ENCODE results near the gene SNX8. TPM values are rescaled to one million over a fixed set of nuclear protein-coding genes. Genes with fewer than 3 reads are reported as not detected.
A peak's percentile ranks its signal among the peaks of the same experiment; 100 is the strongest.

Gene SNX8
- total and polyA plus RNA-seq, 2 of the 13 experiments (the other 11 are each of a cell fraction or from before 2014, with no cell fraction given), result 20.6 to 45.2 TPM

DNA sequence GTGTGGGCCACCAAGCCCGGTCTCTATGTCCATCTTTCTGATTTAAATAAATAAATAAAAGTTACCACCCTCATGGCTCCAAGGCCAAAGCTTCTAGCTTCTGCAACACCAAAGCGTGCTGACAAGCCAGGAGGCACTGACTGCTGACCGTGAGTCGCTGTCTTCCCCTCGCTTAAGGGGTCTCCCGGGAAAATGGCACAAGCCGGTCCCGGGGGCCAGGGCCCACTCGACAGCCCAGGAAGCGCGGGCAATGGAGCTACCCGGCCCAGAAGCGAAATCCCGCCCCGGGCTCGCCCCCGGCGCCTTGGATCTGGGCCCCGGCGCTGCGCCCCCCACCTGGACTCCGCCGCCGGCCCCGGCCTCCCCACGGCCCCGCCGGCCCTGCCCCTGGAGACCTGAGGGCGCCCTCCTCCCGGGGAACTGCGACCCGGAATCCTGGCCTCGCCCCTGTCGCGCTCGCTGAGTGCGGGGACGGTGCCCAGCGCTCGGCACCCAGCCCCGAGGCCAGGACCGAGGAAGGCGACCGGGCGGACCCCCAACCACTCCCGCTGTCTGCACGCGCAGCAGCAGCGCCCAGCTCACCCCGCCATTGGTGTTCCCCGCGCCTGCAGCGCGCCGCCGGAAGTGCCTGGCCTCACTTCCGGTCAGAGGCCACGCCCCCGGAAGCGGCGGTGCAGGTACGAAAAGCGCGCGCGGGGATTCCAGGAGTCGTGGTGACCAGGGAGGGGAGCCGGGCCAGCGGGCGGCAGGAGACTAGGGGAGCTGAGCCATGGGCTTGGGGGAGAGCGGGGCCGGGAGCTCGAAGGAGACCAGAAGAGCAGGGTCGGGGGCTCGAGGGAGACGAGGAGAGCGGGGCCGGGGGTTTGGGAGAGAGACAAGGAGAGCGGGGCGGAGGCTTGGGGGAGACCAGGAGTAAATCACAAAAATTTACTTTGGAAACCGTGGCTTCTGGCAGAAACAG is 72.4 kb downstream of the SNX8 start, which contains the start of the genes MRM2 and NUDT1 (continued):
- peak; percentile 83; the same call in 1 of the 2 replicates for TF ChIP-seq ZNF572 (CRISPR knock-in tag; IDR thresholded peaks at IDR 0.05)
- TF ChIP-seq ZNF251 (CRISPR knock-in tag; IDR thresholded peaks at IDR 0.05), result no peak
- TF ChIP-seq ZNF777 (CRISPR knock-in tag; IDR thresholded peaks at IDR 0.05), result no peak
- peak; percentile 100 for TF ChIP-seq GABPA (IDR thresholded peaks at IDR 0.05; ENCODE audit: low read depth, low read length)
- TF ChIP-seq GABPA (CRISPR knock-in tag; IDR thresholded peaks at IDR 0.05; ENCODE audit: low read depth), result peak; percentile 96
- no peak for TF ChIP-seq ZNF3 (CRISPR knock-in tag; IDR thresholded peaks at IDR 0.05)
- TF ChIP-seq, protein P1, sequence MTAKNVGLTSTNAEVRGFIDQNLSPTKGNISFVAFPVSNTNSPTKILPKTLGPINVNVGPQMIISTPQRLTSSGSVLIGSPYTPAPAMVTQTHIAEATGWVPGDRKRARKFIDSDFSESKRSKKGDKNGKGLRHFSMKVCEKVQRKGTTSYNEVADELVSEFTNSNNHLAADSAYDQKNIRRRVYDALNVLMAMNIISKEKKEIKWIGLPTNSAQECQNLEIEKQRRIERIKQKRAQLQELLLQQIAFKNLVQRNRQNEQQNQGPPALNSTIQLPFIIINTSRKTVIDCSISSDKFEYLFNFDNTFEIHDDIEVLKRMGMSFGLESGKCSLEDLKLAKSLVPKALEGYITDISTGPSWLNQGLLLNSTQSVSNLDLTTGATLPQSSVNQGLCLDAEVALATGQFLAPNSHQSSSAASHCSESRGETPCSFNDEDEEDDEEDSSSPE (CRISPR knock-in tag; IDR thresholded peaks at IDR 0.05), result peak; percentile 99
- TF ChIP-seq ZNF367 (CRISPR knock-in tag; IDR thresholded peaks at IDR 0.05; ENCODE audit: borderline replicate concordance), result no peak
- TF ChIP-seq, protein P2, sequence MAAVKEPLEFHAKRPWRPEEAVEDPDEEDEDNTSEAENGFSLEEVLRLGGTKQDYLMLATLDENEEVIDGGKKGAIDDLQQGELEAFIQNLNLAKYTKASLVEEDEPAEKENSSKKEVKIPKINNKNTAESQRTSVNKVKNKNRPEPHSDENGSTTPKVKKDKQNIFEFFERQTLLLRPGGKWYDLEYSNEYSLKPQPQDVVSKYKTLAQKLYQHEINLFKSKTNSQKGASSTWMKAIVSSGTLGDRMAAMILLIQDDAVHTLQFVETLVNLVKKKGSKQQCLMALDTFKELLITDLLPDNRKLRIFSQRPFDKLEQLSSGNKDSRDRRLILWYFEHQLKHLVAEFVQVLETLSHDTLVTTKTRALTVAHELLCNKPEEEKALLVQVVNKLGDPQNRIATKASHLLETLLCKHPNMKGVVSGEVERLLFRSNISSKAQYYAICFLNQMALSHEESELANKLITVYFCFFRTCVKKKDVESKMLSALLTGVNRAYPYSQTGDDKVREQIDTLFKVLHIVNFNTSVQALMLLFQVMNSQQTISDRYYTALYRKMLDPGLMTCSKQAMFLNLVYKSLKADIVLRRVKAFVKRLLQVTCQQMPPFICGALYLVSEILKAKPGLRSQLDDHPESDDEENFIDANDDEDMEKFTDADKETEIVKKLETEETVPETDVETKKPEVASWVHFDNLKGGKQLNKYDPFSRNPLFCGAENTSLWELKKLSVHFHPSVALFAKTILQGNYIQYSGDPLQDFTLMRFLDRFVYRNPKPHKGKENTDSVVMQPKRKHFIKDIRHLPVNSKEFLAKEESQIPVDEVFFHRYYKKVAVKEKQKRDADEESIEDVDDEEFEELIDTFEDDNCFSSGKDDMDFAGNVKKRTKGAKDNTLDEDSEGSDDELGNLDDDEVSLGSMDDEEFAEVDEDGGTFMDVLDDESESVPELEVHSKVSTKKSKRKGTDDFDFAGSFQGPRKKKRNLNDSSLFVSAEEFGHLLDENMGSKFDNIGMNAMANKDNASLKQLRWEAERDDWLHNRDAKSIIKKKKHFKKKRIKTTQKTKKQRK (IDR thresholded peaks at IDR 0.05; ENCODE audit: low read length), result no peak
- TF ChIP-seq MLLT10 (CRISPR knock-in tag; IDR thresholded peaks at IDR 0.05), result no peak
- peak; percentile 75 for TF ChIP-seq SP2 (CRISPR knock-in tag; IDR thresholded peaks at IDR 0.05)
- TF ChIP-seq ZSCAN20 (CRISPR knock-in tag; IDR thresholded peaks at IDR 0.05; ENCODE audit: borderline replicate concordance), result peak; percentile 77; the same call in 1 of the 2 replicates
- TF ChIP-seq CEBPB (IDR thresholded peaks at IDR 0.05; ENCODE audit: borderline replicate concordance, low read depth, low read length), result no peak
- TF ChIP-seq ZNF589 (CRISPR knock-in tag; conservative IDR thresholded peaks at IDR 0.05), result peak; percentile 76
- TF ChIP-seq, protein P3, sequence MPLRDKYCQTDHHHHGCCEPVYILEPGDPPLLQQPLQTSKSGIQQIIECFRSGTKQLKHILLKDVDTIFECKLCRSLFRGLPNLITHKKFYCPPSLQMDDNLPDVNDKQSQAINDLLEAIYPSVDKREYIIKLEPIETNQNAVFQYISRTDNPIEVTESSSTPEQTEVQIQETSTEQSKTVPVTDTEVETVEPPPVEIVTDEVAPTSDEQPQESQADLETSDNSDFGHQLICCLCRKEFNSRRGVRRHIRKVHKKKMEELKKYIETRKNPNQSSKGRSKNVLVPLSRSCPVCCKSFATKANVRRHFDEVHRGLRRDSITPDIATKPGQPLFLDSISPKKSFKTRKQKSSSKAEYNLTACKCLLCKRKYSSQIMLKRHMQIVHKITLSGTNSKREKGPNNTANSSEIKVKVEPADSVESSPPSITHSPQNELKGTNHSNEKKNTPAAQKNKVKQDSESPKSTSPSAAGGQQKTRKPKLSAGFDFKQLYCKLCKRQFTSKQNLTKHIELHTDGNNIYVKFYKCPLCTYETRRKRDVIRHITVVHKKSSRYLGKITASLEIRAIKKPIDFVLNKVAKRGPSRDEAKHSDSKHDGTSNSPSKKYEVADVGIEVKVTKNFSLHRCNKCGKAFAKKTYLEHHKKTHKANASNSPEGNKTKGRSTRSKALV (CRISPR knock-in tag; IDR thresholded peaks at IDR 0.05), result no peak
- TF ChIP-seq SRSF4 (IDR thresholded peaks at IDR 0.05; ENCODE audit: low read depth, low read length, poor library complexity, severe bottlenecking), result no peak
- TF ChIP-seq, protein P4, sequence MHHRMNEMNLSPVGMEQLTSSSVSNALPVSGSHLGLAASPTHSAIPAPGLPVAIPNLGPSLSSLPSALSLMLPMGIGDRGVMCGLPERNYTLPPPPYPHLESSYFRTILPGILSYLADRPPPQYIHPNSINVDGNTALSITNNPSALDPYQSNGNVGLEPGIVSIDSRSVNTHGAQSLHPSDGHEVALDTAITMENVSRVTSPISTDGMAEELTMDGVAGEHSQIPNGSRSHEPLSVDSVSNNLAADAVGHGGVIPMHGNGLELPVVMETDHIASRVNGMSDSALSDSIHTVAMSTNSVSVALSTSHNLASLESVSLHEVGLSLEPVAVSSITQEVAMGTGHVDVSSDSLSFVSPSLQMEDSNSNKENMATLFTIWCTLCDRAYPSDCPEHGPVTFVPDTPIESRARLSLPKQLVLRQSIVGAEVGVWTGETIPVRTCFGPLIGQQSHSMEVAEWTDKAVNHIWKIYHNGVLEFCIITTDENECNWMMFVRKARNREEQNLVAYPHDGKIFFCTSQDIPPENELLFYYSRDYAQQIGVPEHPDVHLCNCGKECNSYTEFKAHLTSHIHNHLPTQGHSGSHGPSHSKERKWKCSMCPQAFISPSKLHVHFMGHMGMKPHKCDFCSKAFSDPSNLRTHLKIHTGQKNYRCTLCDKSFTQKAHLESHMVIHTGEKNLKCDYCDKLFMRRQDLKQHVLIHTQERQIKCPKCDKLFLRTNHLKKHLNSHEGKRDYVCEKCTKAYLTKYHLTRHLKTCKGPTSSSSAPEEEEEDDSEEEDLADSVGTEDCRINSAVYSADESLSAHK (CRISPR knock-in tag; IDR thresholded peaks at IDR 0.05; ENCODE audit: borderline replicate concordance), result no peak
- no peak for TF ChIP-seq PCBP2 (optimal IDR thresholded peaks at IDR 0.05; ENCODE audit: low read depth, low read length, poor library complexity, severe bottlenecking)
- TF ChIP-seq POLR2AphosphoS5 (IDR thresholded peaks at IDR 0.05; ENCODE audit: low read depth, low read length), result peak; percentile 95
- TF ChIP-seq ZBTB7A (CRISPR knock-in tag; IDR thresholded peaks at IDR 0.05), result 0 out of 2 replicates have a peak, but pooled peaks have one; percentile 21
- TF ChIP-seq RXRA (CRISPR knock-in tag; IDR thresholded peaks at IDR 0.05), result peak; percentile 68

Data from HepG2 (cell line).